HEK293 (cell line): ENCODE data around the gene B3GAT1.

Experiments used
- CTCF ChIA-PET: fragments of 350-600 bp; formaldehyde crosslinking; extraction: SDS; loops from one replicate; lab custom pipeline; 2021; ENCODE audit warnings: antibody characterized with exemption; lab: Yijun Ruan, JAX
- POLR2A ChIA-PET: fragments of 300-600 bp; formaldehyde crosslinking; extraction: SDS; loops from one replicate; lab custom pipeline; 2020; ENCODE audit warnings: antibody characterized with exemption, inconsistent platforms; lab: Yijun Ruan, JAX
- H3K27ac ChIP-seq: fragments of 200-500 bp; sonication (Bioruptor generic); 2 replicates; pipeline ENCODE4 v1.5.1; 2014; ENCODE audit warnings: low read depth, low read length, control low read depth, inconsistent platforms; ENCODE audit errors: extremely low read depth
- H3K36me3 ChIP-seq, 2 experiments: fragments of 200-500 bp in 1 of 2; sonication (Bioruptor generic) in 1 of 2; 1 replicate in 1 of 2; 2 replicates in 1 of 2; pipeline ENCODE4 v1.5.1; 2014 to 2017; ENCODE audit warnings: inconsistent platforms in 2 of 2, low read length in 2 of 2; ENCODE audit not compliant: control insufficient read depth in 2 of 2, insufficient read depth in 1 of 2
- H3K4me1 ChIP-seq: fragments of 200-500 bp; sonication (Bioruptor generic); 2 replicates; pipeline ENCODE4 v1.5.1; 2014; ENCODE audit warnings: mild to moderate bottlenecking, low read length, inconsistent platforms; ENCODE audit not compliant: control insufficient read depth, insufficient read depth
- H3K4me3 ChIP-seq: 2 replicates; pipeline ENCODE4 v1.5.1; 2011; ENCODE audit warnings: low read depth, mild to moderate bottlenecking, control low read depth, low read length, moderate library complexity
- H3K9me3 ChIP-seq: fragments of 200-500 bp; sonication (Bioruptor generic); 2 replicates; pipeline ENCODE4 v1.5.1; 2014; ENCODE audit warnings: low read depth, low read length, inconsistent platforms; ENCODE audit not compliant: control insufficient read depth, insufficient read depth
- BCL6B ChIP-seq: fragments of 450-650 bp; formaldehyde crosslinking; IDR thresholded peaks from 2 replicates; pipeline ENCODE4 v1.5.1; 2017; ENCODE audit warnings: missing biosample characterization, missing genetic modification characterization
- EGR2 ChIP-seq: fragments of 450-650 bp; formaldehyde crosslinking; IDR thresholded peaks from 2 replicates; pipeline ENCODE4 v1.5.1; 2016; ENCODE audit warnings: low read depth, missing biosample characterization, missing genetic modification characterization
- ELK4 ChIP-seq: IDR thresholded peaks from 2 replicates; pipeline ENCODE4 v1.6.1; 2011; ENCODE audit warnings: mild to moderate bottlenecking, low read depth, low read length, borderline replicate concordance
- GLI4 ChIP-seq: fragments of 450-650 bp; formaldehyde crosslinking; IDR thresholded peaks from 2 replicates; pipeline ENCODE4 v1.5.1; 2016; ENCODE audit warnings: missing biosample characterization, missing genetic modification characterization
- GLIS2 ChIP-seq: fragments of 450-650 bp; formaldehyde crosslinking; IDR thresholded peaks from 2 replicates; pipeline ENCODE4 v1.5.1; 2016; ENCODE audit warnings: missing biosample characterization, missing genetic modification characterization
- KLF9 ChIP-seq: fragments of 450-650 bp; formaldehyde crosslinking; IDR thresholded peaks from 2 replicates; pipeline ENCODE4 v1.5.1; 2016; ENCODE audit warnings: missing biosample characterization, missing genetic modification characterization, low read depth
- MEIS1 ChIP-seq: sonication (generic); formaldehyde crosslinking; IDR thresholded peaks from 2 replicates; pipeline ENCODE4 v1.8.1; 2022; ENCODE audit warnings: missing genetic modification reagents, mild to moderate bottlenecking, borderline replicate concordance
- PBX3 ChIP-seq: sonication (generic); formaldehyde crosslinking; IDR thresholded peaks from 2 replicates; pipeline ENCODE4 v1.8.1; 2022; ENCODE audit warnings: mild to moderate bottlenecking, moderate library complexity, missing genetic modification reagents
- REPIN1 ChIP-seq: fragments of 450-650 bp; formaldehyde crosslinking; IDR thresholded peaks from 2 replicates; pipeline ENCODE4 v1.5.1; 2017; ENCODE audit warnings: missing biosample characterization, missing genetic modification characterization, low read depth
- SCRT2 ChIP-seq: fragments of 450-650 bp; formaldehyde crosslinking; IDR thresholded peaks from 2 replicates; pipeline ENCODE4 v1.5.1; 2016; ENCODE audit warnings: missing biosample characterization, missing genetic modification characterization
- ZBTB1 ChIP-seq: fragments of 450-650 bp; formaldehyde crosslinking; IDR thresholded peaks from 2 replicates; pipeline ENCODE4 v1.5.1; 2016; ENCODE audit warnings: missing biosample characterization, missing genetic modification characterization
- ZBTB26 ChIP-seq: fragments of 450-650 bp; formaldehyde crosslinking; optimal IDR thresholded peaks from 2 replicates; pipeline ENCODE3; 2016; ENCODE audit warnings: missing biosample characterization, mild to moderate bottlenecking, missing genetic modification characterization
- ZBTB49 ChIP-seq: fragments of 450-650 bp; formaldehyde crosslinking; IDR thresholded peaks from 2 replicates; pipeline ENCODE4 v1.5.1; 2016; ENCODE audit warnings: missing biosample characterization, missing genetic modification characterization, low read depth
- ZBTB8A ChIP-seq: fragments of 450-650 bp; formaldehyde crosslinking; IDR thresholded peaks from 2 replicates; pipeline ENCODE4 v1.5.1; 2016; ENCODE audit warnings: missing biosample characterization, missing genetic modification characterization
- ZNF114 ChIP-seq: fragments of 450-650 bp; formaldehyde crosslinking; IDR thresholded peaks from 2 replicates; pipeline ENCODE4 v1.5.0; 2017; ENCODE audit warnings: missing biosample characterization, missing genetic modification characterization
- ZNF121 ChIP-seq: fragments of 450-650 bp; formaldehyde crosslinking; IDR thresholded peaks from 2 replicates; pipeline ENCODE4 v1.5.1; 2016; ENCODE audit warnings: missing biosample characterization, missing genetic modification characterization
- ZNF132 ChIP-seq: fragments of 450-650 bp; formaldehyde crosslinking; IDR thresholded peaks from 2 replicates; pipeline ENCODE4 v1.5.1; 2017; ENCODE audit warnings: missing biosample characterization, missing genetic modification characterization, borderline replicate concordance
- ZNF23 ChIP-seq: fragments of 450-650 bp; formaldehyde crosslinking; IDR thresholded peaks from 2 replicates; pipeline ENCODE4 v1.5.1; 2016; ENCODE audit warnings: missing biosample characterization, missing genetic modification characterization, borderline replicate concordance
- ZNF266 ChIP-seq: fragments of 450-650 bp; formaldehyde crosslinking; IDR thresholded peaks from 2 replicates; pipeline ENCODE4 v1.5.1; 2016; ENCODE audit warnings: missing biosample characterization, missing genetic modification characterization, low read depth
- ZNF335 ChIP-seq: fragments of 450-650 bp; formaldehyde crosslinking; conservative IDR thresholded peaks from 2 replicates; pipeline ENCODE4 v1.5.1; 2016; ENCODE audit warnings: missing biosample characterization, missing genetic modification characterization
- ZNF354C ChIP-seq: fragments of 450-650 bp; formaldehyde crosslinking; IDR thresholded peaks from 2 replicates; pipeline ENCODE4 v1.5.1; 2016; ENCODE audit warnings: missing biosample characterization, missing genetic modification characterization, low read depth, borderline replicate concordance
- ZNF426 ChIP-seq: fragments of 450-650 bp; formaldehyde crosslinking; IDR thresholded peaks from 2 replicates; pipeline ENCODE4 v1.5.1; 2017; ENCODE audit warnings: missing biosample characterization, missing genetic modification characterization, mild to moderate bottlenecking, inconsistent platforms, moderate library complexity
- ZNF548 ChIP-seq: fragments of 450-650 bp; formaldehyde crosslinking; IDR thresholded peaks from 2 replicates; pipeline ENCODE4 v1.5.1; 2016; ENCODE audit warnings: missing biosample characterization, missing genetic modification characterization
- ZNF785 ChIP-seq: fragments of 450-650 bp; formaldehyde crosslinking; IDR thresholded peaks from 2 replicates; pipeline ENCODE4 v1.5.1; 2016; ENCODE audit warnings: missing biosample characterization, missing genetic modification characterization
- ZSCAN23 ChIP-seq: fragments of 450-650 bp; formaldehyde crosslinking; IDR thresholded peaks from 2 replicates; pipeline ENCODE4 v1.5.1; 2016; ENCODE audit warnings: missing biosample characterization, missing genetic modification characterization
- TF ChIP-seq, protein P1 (sequence below): fragments of 450-650 bp; formaldehyde crosslinking; IDR thresholded peaks from 2 replicates; pipeline ENCODE4 v1.5.1; 2017; ENCODE audit warnings: missing biosample characterization, missing genetic modification characterization

B3GAT1 gene

GRCh38 chr11:134332189-134332631 lies 79.8 kb downstream of the B3GAT1 start (continued):
- no peak for TF ChIP-seq GLI4
- peak; percentile 72 for TF ChIP-seq GLIS2
- TF ChIP-seq ZNF121 (tag by site-specific recombination) = no peak
- TF ChIP-seq PBX3 (CRISPR knock-in tag) = no peak
- TF ChIP-seq ZNF23 (tag by site-specific recombination) = no peak
- TF ChIP-seq ZNF266 = no peak
- TF ChIP-seq ZNF335 (tag by site-specific recombination) = peak; percentile 45
- TF ChIP-seq ZBTB8A (tag by site-specific recombination) = peak; percentile 82
- no peak for TF ChIP-seq ZNF354C (tag by site-specific recombination)
- peak; percentile 49 for TF ChIP-seq ZBTB26
- no peak for TF ChIP-seq ZNF548

DNA sequence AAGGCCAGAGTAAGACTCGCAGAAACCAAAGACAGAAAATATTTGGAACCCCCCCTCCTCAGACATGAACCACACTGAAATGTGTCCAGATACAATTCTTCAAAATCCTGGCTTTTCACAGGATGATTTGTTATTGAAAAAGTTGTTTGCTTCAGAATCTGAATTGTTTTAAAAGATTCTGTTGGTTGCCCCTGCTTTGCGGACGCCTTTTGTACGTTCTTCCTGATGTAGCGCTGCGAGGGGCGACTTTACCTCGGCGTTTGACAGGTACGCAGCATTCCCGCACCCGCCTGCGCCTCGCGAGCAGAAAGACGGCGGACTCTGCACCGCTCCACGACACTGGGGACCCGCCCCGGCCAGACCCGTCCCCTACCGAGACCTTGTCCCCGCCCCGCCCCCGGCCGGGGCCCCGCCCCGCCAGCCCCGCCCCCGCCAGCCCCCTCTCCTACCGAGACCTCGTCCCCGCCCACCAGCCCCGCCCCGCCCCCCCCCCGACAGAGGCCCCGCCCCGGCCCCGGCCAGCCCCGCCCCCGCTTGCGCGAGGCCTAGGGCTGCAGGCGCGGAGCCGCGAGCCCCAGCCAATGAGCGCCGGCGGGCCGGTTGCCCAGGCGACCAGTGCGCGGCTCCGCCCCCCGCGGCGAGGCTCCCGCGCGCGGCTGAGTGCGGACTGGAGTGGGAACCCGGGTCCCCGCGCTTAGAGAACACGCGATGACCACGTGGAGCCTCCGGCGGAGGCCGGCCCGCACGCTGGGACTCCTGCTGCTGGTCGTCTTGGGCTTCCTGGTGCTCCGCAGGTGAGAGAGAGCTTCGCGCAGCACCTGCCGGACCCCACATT lies 80.5 kb downstream of the B3GAT1 start, which contains the start of gene GLB1L2:
TSS of gene GLB1L2 (plus strand) at position 635 of the 835 bp plus-strand sequence. CDS start at position 709, 74 bp downstream.
- Histone ChIP-seq H3K36me3 (peaks cover 0 to 3% of the 10 kb centered on the region in 2 experiments; a peak in 1 of 3 replicates), H3K9me3 (no peaks in the 10 kb centered on the region), H3K27ac (no peak within 1 kb of the TSS), H3K4me1 (no peaks in the 10 kb centered on the region), H3K4me3 (peak within 1 kb of the TSS; percentile 57)
- ChIA-PET CTCF (no interaction called here), POLR2A (interaction anchor here (0.6 to 1.2 kb wide), 3 partner anchors 55 to 108 kb away, joined by 3 to 8 read pairs (median 5); partner anchors contain the start of genes GLB1L3 and NCAPD3)
- TF ChIP-seq ZBTB49 (tag by site-specific recombination) (no peak), ZNF132 (tag by site-specific recombination) (no peak), REPIN1 (no peak), ZNF426 (no peak), ZNF114 (tag by site-specific recombination) (no peak), ELK4 (no peak), ZBTB26 (peak; percentile 70), EGR2 (tag by site-specific recombination) (no peak), ZNF266 (no peak), ZBTB8A (tag by site-specific recombination) (no peak), ZNF785 (no peak), KLF9 (tag by site-specific recombination) (peak; percentile 13; the same call in 1 of the 2 replicates), BCL6B (no peak), SCRT2 (tag by site-specific recombination) (no peak), ZBTB1 (0 out of 2 replicates have a peak, but pooled peaks have one; percentile 18), ZSCAN23 (no peak), MEIS1 (no peak)
- TF ChIP-seq, protein P1, sequence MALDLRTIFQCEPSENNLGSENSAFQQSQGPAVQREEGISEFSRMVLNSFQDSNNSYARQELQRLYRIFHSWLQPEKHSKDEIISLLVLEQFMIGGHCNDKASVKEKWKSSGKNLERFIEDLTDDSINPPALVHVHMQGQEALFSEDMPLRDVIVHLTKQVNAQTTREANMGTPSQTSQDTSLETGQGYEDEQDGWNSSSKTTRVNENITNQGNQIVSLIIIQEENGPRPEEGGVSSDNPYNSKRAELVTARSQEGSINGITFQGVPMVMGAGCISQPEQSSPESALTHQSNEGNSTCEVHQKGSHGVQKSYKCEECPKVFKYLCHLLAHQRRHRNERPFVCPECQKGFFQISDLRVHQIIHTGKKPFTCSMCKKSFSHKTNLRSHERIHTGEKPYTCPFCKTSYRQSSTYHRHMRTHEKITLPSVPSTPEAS = no peak
